HG02759 (cell line): ENCODE results near the gene TCF19.

Experiments
- ATAC-seq: cut with Tn5 transposase; IDR thresholded peaks from one replicate; pipeline ENCODE4 v1.9.1; 2021; ENCODE audit warnings: mild to moderate bottlenecking, moderate library complexity; ENCODE audit not compliant: unreplicated experiment

The TCF19 gene

DNA sequence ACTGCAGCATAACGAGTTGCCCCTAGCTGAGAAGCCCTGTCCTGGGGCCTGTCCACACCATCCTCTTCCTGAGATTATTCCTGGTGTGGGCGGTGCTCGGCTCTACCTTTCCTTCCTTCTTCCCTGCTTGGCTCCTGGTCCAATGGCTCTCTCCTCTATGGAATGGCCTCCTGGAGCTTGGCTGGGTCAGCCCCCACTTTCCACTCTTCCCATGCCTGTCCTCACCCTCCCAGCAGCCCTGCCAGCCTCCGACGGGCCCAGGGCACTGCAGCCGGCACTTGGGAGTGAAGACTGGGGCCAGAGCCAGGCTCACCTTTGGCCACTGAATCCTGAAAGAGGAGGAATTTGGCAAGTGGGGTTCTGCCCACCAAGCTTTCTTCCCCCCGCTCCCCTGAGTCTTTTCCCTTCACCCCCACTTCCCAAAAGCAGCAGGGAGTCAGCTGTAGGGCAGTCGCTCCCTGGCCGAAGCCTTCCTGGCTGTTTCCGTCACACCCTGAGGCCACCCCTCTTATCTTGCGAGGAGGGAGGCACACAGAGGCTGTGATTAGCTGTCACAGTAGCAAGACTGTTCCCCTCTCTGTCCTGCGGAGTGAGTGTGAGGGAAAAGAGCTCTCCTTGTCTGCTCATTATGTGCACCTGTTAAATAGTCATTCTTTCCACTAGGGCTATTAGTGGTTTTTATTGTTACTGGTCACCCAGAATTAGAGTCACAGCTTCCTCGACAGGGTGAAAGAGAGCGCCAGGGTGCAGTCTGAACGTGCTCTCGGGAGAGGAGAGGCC lies 31.8 kb upstream of the TCF19 start:
- no peak for ATAC-seq

DNA sequence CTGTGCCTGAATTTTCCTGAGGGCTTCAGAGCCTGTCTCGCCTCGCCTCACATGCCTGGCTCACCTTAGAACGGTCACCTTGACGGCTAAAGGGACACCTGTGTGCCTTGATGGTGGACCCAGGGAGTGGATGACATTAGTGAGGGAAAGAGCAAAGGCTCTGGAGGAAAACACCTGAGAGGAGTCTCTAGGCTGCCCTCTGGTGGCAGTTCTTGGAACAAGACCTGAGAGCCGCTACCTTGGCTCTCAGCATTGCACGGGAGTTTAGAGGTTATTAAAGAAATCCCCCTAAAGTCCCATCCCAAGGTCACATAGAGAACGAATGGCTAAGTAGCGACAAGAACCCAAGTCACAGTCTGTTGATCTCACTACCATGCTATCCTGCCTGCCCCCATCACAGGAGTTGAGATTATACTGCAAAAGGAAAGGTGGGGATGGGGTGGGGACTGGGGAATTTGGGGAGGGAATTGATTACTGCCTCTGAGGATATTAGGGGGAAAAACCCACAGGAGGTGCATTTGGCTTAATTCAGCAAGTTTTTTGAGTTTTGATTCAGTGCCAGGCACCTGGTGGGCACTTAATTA lies 30.2 kb upstream of the TCF19 start:
- ATAC-seq, result no peak

DNA sequence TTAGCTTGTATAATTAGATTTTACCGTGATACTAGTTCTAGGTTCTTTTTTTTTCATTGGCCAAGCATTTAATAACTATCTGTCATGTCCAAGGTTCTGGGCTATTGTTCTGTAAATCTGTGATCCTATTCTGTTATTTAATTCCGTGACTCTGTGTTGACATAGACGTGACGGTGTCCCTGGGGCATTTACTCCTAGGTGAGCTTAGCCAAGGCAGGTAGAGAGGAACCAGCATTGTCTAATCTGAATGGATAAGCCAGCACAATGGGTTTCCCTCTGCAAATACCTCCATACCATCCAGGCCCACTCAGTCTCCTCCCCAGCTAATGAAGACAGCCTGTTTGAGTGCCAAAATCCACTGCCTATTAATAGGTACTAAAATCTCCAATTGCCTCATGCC lies 29.3 kb upstream of the TCF19 start:
- ATAC-seq, result no peak

DNA sequence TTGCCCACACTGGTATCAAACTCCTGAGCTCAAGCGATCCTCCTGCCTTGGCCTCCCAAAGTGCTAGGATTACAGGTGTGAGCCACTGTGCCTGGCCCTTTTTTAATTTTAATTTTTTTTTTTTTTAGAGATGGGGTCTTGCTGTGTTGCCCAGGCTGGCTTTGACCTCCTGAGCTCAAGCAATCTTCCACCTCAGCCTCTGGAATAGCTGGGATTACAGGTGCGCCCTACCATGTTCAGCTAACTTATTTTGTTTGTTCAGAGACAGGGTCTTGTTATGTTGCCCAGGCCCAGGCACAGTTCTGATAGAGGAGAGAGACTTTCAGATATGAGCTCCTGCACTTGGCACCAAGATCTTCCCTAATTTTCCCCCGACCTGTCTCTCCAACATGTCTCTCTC lies 27.6 kb upstream of the TCF19 start:
- ATAC-seq, result no peak

DNA sequence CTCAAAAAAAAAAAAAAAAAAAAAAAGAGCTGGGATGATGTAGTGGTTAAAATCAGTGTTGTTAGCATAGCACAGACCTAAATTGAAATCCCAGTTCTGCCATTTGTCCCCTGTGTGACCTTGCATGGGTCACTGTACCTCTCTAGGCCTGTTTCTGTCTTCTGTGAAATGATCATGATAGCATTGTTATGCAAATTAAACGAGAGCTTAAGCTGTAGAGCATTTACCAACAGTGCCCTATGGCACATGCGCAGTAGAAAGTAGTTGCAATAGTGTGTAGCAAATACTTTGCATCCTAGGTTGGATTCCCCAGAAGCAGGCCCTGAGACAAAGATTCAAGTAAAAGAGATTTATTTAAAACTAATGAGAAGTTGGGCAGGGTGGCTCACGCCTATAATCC lies 26.8 kb upstream of the TCF19 start:
- no peak for ATAC-seq

DNA sequence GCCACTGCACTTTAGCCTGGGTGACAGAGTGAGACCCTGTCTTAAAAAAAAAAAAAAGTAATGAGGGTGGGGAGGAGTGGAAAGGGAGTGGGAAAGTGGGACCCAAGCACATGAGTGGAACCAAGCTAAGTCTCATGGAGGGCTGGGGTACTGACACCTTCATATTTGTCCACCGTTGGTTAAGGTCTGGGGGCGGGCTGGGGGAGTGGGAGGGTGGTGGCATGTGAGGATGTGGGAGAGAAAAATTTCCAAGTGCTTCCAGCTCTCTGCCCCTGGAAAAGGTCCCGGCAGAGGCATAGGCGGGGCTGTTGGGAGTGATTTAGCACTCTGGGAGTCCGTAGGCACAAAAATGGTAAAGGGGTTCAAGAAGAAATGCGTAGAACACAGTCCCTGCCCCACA lies 25.6 kb upstream of the TCF19 start:
- ATAC-seq, result no peak

DNA sequence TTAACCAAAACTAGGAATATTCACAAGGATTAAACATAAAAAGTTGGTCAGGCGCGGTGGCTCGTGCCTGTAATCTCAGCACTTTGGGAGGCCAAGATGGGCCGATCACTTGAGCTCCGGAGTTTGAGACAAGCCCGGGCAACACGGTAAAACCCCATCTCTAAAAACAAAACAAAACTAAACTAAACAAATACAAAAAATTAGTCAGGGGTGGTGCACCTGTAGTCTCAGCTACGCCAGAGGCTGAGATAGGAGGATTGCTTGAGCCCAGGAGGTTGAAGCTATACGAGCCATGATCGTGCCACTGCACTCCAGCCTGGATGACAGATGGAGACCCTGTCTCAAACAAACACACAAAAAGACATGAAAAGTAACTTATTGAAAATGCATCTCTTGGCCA lies 22.7 kb upstream of the TCF19 start:
- ATAC-seq, result no peak

DNA sequence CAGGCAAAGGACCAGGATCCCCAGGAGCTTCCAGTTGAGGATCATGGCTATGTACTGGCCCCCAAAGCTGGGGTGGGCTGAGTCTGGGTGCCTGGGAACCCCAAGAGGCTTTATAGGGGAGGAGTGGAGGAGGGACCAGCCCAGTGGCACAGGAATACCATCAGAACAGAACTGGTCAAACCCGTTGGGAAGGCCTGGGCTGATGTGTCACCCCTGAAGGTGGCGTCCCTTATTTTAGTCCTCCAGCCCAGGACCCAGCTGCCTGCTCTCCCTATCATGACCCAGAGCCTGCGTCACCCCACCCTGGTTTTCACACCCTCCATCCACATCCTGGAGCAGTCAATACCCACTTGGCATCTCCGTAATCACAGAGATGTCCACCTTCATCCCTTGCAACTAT lies 19.4 kb upstream of the TCF19 start, which contains the start of gene PSORS1C2:
TSS of gene PSORS1C2 (minus strand) at position 85 of the 400 bp plus-strand sequence. CDS start at position 45, 40 bp downstream.
- ATAC-seq, result no peak

DNA sequence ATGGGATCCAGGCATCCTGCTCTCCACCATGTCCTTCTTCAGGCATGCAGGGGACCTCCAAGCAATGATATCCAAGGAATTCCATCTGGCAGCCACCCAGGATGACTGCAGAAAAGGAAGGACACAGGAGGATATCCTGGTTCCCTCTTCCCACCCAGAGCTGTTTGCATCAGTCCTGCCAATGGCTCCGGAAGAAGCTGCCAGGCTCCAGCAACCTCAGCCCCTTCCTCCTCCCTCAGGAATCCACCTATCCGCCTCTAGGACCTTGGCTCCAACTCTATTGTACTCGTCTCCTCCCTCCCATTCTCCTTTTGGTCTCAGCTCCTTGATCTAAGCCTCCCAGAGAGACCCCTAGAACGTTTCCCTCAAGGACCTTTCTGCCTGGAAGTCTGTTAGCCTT lies 18.8 kb upstream of the TCF19 start:
- no peak for ATAC-seq

DNA sequence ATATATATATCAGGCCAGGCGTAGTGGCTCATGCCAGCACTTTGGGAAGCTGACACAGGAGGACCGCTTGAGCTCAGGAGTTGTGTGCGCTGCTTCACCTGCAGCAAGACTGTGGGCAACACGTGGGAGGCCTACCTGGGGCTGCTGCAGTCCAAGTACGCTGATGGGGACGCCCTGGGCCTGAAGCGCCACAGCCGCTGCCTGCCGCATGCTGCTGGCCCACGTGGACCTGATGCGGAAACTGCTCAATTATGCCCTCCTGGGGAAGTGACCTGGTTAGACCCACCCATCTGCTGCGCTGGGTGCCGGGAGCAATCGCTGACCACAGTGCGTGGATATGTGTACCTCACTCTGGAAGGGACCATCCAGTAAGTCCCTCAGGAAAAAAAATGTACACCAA lies 17.7 kb upstream of the TCF19 start:
- ATAC-seq, result no peak

DNA sequence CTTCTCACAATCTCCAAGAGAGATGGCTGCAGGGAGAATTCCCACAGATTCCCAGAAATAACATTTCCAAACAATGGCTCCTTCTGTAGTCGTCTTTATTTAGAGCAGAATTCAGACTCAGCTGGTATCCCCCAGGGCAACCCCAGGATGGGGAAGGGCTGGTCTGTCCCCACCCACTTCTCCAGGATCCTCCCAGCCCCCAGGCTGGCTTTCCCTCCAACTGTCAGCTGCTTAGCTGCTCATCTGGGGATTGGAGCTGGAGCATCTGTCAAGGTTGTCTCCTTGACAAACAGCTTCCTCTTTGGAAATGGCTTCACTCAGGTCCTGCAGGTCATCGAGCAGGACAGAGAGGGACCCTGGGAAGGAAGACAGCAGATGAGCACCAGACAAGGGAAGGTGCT lies 16.0 kb upstream of the TCF19 start:
- no peak for ATAC-seq

DNA sequence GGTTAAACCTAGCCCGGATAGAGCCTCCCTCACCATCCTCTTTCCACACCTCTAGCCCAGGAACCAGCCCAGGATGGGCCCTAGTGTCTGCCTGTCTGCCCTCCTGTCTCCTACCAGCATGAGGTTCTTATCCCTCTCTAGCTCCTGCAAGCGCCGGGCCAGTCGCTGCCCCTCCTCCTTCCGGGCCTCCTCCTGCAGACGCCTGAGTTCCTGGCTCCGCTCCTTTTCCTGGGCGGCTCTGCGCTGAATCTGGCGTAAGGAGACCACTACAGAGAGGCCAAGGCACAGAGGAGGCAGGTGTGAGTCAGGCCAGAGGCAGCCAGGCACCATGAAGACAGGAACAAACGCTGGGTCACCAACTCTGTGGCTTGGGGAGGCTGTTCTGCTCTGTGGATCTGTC lies 15.2 kb upstream of the TCF19 start:
- no peak for ATAC-seq

DNA sequence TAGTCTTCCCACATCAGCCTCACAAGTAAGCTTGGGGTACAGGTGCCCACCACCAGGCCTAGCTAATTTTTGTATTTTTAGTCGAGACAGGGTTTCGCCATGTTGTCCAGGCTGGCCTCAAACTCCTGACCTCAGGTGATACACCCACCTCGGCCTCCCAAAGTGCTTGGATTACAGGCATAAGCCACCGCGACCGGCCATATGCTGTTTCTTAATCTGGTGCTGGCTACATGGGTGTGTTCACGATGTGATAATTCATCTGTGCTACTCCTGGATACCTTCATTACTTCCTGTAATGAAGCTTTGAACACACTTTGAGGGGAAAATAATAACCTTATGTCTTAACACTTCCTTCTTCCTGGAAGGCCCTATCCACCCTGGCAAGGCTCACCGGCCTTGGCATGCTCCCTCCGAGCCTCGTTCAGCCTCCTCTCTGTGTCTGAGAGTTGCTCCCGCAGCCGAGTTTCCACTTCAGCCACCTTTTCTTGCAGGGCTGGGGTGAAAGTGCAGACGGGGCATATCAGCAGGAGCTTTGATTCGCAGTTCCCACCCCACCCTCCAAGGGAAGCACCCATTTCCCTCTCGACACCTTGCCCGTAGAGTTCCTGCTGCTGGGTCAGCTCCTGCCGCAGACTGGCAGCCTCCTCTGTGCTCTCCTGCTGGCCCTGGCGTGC lies 14.0 kb upstream of the TCF19 start:
- no peak for ATAC-seq

DNA sequence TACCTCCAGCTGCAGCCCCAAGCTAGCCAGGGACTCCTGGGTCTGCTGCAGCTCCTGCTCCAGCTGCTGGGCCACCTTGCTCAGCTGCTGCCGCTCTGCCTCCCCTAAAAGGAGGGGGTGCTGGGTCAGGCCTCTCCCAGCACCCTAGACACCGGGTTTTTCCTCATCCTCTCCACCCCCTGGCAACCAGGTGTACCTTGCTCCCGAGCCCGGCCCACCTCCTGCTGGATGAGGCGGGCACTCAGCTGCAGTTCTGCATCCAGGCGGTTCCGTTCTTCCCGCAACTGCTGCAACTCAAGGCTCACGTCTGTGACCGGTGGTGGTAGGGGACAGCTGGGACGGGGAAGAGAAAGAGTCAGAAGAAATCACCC lies 13.4 kb upstream of the TCF19 start:
- ATAC-seq, result no peak

DNA sequence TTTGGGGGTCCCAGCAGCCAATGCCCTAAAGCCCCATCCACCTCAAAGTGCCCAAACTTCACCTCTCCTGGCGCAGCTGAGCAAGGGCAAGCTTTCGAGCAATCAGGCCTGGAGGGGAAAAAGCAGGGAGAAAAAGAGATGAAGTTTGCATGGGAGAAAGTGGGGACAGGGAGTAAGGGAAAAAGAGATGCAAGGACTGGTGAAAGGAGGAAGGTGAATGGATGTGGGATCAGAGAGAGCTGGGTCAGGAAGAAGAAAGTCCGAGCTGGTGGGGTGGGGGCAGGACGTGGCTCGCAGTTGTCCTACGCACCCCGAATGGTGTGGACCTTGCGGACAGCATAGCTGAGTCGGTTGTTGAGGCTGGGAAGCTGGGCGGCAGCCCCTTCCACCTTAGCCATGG lies 13.0 kb upstream of the TCF19 start:
- ATAC-seq, result no peak

DNA sequence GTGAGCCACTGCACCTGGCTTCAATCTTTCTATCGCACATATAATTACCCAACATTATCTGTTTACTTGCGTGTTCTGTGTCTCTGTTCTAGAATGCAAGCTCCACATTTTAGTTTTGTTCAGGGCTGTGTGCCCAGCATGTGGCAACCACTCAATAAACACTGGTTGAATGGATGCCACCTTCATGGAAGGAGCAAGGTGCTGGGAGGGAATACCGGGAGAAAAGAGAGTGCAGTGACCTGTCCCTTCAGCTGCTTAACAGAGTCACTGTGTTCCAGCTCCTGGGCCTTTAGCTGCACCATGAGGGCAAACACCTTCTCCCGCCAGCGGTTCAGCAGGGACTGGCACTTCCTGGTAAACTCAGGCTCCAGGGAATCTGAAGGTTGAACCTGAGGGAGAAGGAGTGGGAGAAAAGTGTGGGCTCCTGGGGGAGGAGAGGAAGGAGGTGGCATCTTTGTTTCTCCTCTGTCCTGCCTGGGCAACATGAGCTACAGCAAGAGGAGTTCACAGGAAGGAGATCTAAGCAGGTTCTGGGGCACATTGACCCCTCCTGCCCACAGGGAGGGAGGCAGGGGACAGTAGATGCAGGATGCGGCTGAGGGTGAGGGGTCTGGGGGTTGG lies 8.5 kb upstream of the TCF19 start:
- no peak for ATAC-seq

DNA sequence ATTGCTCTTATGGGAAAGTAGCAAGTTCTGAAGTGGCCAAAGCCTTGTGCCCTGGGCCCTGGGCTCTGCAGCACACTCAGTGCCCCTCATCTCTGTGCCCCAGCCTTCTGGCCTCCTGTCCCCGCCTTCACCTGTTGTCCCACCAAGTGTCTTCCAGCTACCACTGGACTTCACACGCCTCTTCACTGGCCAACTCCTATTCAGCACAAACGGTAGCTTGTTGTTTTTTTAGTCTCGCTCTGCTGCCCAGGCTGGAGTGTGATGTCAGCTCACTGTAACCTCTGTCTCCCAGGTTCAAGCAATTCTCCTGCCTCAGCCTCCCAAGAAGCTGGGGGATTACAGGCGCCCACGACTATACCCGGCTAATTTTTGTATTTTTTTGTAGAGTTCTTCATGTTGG lies 5.6 kb upstream of the TCF19 start:
- ATAC-seq, result no peak

DNA sequence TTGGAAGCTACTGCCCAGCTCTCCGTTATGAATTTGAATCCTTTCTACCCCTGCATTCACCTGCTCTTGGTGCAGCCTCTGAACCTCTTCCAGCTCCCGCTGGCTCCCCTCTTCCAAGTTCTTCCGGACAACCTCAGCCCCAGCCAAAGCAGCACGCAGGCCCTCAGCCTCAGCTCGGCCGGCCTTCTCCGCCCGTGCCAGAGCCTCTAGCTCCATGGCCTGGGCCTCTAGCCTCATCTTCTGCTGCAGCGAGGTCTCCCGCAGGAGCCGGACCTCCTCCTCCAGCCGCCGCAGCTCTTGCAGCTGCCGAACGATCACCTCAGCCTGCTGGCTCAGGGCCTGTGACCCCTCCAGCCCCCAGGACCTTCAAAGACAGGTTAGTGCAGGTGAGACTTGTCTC lies 4.0 kb upstream of the TCF19 start:
- no peak for ATAC-seq

DNA sequence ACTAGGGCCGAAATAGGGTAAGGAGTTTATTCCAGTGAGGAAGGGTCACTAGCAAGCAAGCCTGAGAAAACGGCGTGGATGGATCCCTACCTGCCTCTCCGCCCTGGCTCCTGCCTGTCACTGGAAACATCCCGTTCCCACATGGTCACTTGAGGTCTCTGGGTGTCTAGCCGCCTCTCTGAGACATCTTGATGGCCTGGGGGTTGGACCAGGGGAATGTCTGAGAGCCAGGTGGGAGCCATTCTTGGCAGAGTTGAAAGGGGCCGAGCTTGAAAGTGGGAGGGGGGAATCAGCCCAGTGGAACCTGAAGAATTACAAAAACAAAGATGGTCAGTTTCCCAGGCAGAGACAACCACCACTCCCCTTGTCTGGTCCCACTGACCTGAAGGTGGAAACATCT lies 1.7 kb upstream of the TCF19 start:
- no peak for ATAC-seq

DNA sequence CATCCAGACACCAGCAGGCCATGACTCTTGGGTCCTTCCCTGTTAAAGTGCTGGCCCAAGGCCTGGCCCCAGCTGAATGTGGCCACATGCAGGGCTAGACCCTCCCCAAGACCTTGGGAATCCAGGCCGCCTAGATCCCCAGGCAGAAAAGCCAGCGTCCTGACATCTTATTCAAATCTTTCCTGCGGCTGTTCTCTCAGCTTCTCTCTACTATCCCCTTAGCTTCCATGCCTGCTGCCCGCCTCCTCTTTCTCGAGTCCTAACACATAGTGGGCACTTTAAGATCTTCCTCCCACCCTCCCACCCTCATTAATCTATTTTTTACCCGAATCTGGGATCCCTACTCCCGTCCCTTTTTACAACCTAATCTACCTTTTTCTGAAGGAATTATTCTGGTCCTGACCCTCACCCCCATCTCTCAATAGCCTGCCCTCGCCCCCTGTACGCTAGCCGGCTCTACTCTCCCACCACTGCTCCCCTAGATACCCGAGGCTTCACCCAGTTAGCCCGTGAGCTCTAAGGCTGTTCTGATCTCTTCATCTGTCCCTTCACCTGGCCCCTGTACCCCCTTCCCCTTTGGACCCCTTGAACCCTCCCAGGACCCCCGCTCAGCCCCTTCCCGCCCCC lies 763 bp upstream of the TCF19 start, which contains the start of gene CCHCR1:
TSS of gene CCHCR1 (minus strand) at position 290 of the 627 bp plus-strand sequence. CDS start at position 88, 202 bp downstream.
- no peak for ATAC-seq
